GM12878 (cell line): ENCODE results near the gene MIA. TPM values are rescaled to one million over a fixed set of nuclear protein-coding genes. Genes with fewer than 3 reads are reported as not detected.

ENCODE experiments used
- ATF7 ChIP-seq: fragments of 450-650 bp; IDR thresholded peaks from 2 replicates; pipeline ENCODE4 v1.6.1; 2016; ENCODE audit warnings: low read depth, mild to moderate bottlenecking
- BHLHE40 ChIP-seq, 2 experiments: fragments of 450-650 bp in 1 of 2; IDR thresholded peaks; 2 replicates each; pipeline ENCODE4 v1.6.1; 2011 to 2017; ENCODE audit warnings: low read depth in 2 of 2, borderline replicate concordance in 1 of 2, improper control_type of control experiment in 1 of 2, low read length in 1 of 2, mild to moderate bottlenecking in 1 of 2
- CBFB ChIP-seq: IDR thresholded peaks from 2 replicates; pipeline ENCODE4 v1.6.1; 2016; ENCODE audit warnings: antibody characterized with exemption, low read depth
- CBX3 ChIP-seq: fragments of 200-600 bp; sonication (generic); IDR thresholded peaks from 2 replicates; pipeline ENCODE4 v1.6.1; 2016; ENCODE audit warnings: low read depth, borderline replicate concordance
- CREM ChIP-seq: IDR thresholded peaks from 2 replicates; pipeline ENCODE4 v1.6.1; 2014; ENCODE audit warnings: antibody characterized with exemption, low read depth
- DPF2 ChIP-seq: fragments of 450-650 bp; IDR thresholded peaks from 2 replicates; pipeline ENCODE4 v1.6.1; 2017; ENCODE audit warnings: mild to moderate bottlenecking
- EZH2 ChIP-seq: IDR thresholded peaks from 2 replicates; pipeline ENCODE4 v1.6.1; 2012; ENCODE audit warnings: low read depth, mild to moderate bottlenecking, control low read depth, inconsistent platforms, low read length, borderline replicate concordance; ENCODE audit not compliant: control insufficient read depth
- IKZF1 ChIP-seq: fragments of 450-650 bp; conservative IDR thresholded peaks from 2 replicates; pipeline ENCODE4 v1.6.1; 2017; ENCODE audit warnings: antibody characterized with exemption, mild to moderate bottlenecking
- NRF1 ChIP-seq: conservative IDR thresholded peaks from 2 replicates; pipeline ENCODE4 v1.6.1; 2011; ENCODE audit warnings: mild to moderate bottlenecking, low read depth, low read length, improper control_type of control experiment
- PML ChIP-seq: IDR thresholded peaks from 2 replicates; pipeline ENCODE4 v1.6.1; 2012; ENCODE audit warnings: low read length, inconsistent platforms
- POU2F2 ChIP-seq: IDR thresholded peaks from 3 replicates; pipeline ENCODE4 v1.6.1; 2011; ENCODE audit warnings: low read depth, mild to moderate bottlenecking, low read length, borderline replicate concordance
- RFX5 ChIP-seq: IDR thresholded peaks from 2 replicates; pipeline ENCODE4 v1.6.1; 2011; ENCODE audit warnings: low read depth, low read length, improper control_type of control experiment
- RUNX3 ChIP-seq: IDR thresholded peaks from 2 replicates; pipeline ENCODE4 v1.6.1; 2012; ENCODE audit warnings: low read length, inconsistent platforms
- SIX5 ChIP-seq: IDR thresholded peaks from 2 replicates; pipeline ENCODE4 v1.6.1; 2011; ENCODE audit warnings: mild to moderate bottlenecking, low read depth, low read length, moderate library complexity; ENCODE audit not compliant: severe bottlenecking
- SREBF1 ChIP-seq: IDR thresholded peaks from 2 replicates; pipeline ENCODE4 v1.6.1; 2012; ENCODE audit warnings: mild to moderate bottlenecking, low read length
- YY1 ChIP-seq: IDR thresholded peaks from 2 replicates; pipeline ENCODE4 v1.6.1; 2011; ENCODE audit warnings: low read depth, mild to moderate bottlenecking, low read length
- polyA plus RNA-seq, 11 experiments: library from polyadenylated mRNA; depleted of rRNA in 4 of 11; unstranded in 6 of 11; stranded (reverse) in 5 of 11; fragments of >200 nt; fragmentation: Nextera tagmentation in 4 of 11; fragmentation: Illumina TruSeq in 1 of 11; extraction: Ambion mirVana in 4 of 11; extraction: Trizol in 1 of 11; gene quantifications; 1 replicate in 1 of 11; 2 replicates in 10 of 11; pipeline versions ENCODE4 v1.2.1 to v1.2.3, GENCODE V29; 2011 to 2016; ENCODE audit warnings: inconsistent platforms in 2 of 11, missing spikeins in 2 of 11, low read depth in 1 of 11
- total RNA-seq, 4 experiments: library from RNA; depleted of rRNA in 3 of 4; stranded (reverse); fragments of >200 nt in 3 of 4; fragmentation: Illumina TruSeq in 1 of 4; extraction: Trizol in 1 of 4; gene quantifications; 2 replicates each; pipeline versions ENCODE4 v1.2.1 to v1.2.3, GENCODE V29; 2013 to 2021
- TF ChIP-seq, protein P1 (sequence below): IDR thresholded peaks from 2 replicates; pipeline ENCODE4 v1.6.1; 2012; ENCODE audit warnings: low read depth, low read length, improper control_type of control experiment
- TF ChIP-seq, protein P2 (sequence below): fragments of 450-650 bp; IDR thresholded peaks from 2 replicates; pipeline ENCODE4 v1.6.1; 2016; ENCODE audit warnings: mild to moderate bottlenecking
- TF ChIP-seq, protein P3 (sequence below): fragments of 450-650 bp; IDR thresholded peaks from 2 replicates; pipeline ENCODE4 v1.6.1; 2016; ENCODE audit warnings: mild to moderate bottlenecking, moderate library complexity, borderline replicate concordance
- TF ChIP-seq, protein P4 (sequence below): IDR thresholded peaks from 2 replicates; pipeline ENCODE4 v1.6.1; 2011; ENCODE audit warnings: mild to moderate bottlenecking, low read depth, low read length, moderate library complexity; ENCODE audit not compliant: insufficient replicate concordance
- TF ChIP-seq, protein P5 (sequence below): IDR thresholded peaks from 2 replicates; pipeline ENCODE4 v1.6.1; 2012; ENCODE audit warnings: low read depth, low read length, improper control_type of control experiment

The MIA gene
- total and polyA plus RNA-seq, 10 of the 15 experiments (the other 5 are each of a cell fraction or from before 2014, with no cell fraction given) = 0.16 to 2.7 (median 1.4) TPM; not detected in 3

DNA sequence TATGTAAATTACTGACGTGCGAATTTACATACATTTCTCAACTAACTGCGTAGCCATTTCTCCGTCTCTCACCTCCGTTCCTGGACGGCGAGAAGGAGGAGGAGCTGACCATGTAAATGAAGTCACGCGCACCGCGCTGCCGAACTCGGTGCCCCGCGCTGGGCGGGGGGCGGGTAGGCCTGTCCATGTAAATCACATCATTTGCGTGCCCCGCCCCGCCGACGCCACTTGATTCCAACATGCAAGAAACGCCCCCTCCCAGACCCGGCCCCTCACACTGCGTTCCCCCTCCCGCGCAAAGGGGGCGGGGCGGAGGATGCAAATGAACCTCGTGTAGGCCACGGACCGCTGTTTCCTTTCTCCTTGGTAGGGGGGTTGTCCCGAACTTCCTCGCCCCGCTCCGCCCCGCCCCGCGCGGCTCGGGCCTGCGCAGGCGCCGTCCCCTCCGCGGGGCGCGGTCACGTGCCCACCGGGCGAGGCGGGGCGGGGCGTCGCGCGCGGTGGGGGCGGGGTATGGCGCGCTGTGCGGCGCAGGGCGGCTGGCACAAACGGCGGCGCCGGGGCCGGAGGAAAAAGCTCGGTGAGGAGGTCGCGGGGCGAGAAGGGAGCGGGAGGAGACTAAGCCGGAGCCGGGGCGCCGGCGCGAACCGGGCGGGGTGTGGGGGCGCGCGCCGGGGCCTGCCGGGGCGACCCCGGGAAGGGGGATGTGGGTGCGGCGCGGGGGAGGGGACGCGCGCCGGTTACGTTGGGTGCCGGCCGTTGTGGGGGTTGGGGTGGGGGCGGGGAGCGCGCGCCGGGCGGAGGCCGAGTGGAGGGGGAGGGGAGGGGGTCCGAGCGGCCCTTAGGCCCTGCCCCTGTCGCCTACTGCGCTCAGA is 23.6 kb downstream of the MIA start, which contains the start of gene EGLN2 (continued):
- TF ChIP-seq, protein P1, sequence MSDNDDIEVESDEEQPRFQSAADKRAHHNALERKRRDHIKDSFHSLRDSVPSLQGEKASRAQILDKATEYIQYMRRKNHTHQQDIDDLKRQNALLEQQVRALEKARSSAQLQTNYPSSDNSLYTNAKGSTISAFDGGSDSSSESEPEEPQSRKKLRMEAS = peak; percentile 80; the same call in 1 of the 2 replicates
- peak; percentile 61 for TF ChIP-seq NRF1
- TF ChIP-seq, protein P2, sequence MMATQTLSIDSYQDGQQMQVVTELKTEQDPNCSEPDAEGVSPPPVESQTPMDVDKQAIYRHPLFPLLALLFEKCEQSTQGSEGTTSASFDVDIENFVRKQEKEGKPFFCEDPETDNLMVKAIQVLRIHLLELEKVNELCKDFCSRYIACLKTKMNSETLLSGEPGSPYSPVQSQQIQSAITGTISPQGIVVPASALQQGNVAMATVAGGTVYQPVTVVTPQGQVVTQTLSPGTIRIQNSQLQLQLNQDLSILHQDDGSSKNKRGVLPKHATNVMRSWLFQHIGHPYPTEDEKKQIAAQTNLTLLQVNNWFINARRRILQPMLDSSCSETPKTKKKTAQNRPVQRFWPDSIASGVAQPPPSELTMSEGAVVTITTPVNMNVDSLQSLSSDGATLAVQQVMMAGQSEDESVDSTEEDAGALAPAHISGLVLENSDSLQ = peak; percentile 80
- TF ChIP-seq, protein P3, sequence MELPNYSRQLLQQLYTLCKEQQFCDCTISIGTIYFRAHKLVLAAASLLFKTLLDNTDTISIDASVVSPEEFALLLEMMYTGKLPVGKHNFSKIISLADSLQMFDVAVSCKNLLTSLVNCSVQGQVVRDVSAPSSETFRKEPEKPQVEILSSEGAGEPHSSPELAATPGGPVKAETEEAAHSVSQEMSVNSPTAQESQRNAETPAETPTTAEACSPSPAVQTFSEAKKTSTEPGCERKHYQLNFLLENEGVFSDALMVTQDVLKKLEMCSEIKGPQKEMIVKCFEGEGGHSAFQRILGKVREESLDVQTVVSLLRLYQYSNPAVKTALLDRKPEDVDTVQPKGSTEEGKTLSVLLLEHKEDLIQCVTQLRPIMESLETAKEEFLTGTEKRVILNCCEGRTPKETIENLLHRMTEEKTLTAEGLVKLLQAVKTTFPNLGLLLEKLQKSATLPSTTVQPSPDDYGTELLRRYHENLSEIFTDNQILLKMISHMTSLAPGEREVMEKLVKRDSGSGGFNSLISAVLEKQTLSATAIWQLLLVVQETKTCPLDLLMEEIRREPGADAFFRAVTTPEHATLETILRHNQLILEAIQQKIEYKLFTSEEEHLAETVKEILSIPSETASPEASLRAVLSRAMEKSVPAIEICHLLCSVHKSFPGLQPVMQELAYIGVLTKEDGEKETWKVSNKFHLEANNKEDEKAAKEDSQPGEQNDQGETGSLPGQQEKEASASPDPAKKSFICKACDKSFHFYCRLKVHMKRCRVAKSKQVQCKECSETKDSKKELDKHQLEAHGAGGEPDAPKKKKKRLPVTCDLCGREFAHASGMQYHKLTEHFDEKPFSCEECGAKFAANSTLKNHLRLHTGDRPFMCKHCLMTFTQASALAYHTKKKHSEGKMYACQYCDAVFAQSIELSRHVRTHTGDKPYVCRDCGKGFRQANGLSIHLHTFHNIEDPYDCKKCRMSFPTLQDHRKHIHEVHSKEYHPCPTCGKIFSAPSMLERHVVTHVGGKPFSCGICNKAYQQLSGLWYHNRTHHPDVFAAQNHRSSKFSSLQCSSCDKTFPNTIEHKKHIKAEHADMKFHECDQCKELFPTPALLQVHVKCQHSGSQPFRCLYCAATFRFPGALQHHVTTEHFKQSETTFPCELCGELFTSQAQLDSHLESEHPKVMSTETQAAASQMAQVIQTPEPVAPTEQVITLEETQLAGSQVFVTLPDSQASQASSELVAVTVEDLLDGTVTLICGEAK = no peak
- no peak for TF ChIP-seq DPF2
- TF ChIP-seq YY1 = peak; percentile 75
- TF ChIP-seq PML = peak; percentile 51
- TF ChIP-seq SIX5 = no peak
- 0 out of 2 replicates have a peak, but pooled peaks have one; percentile 34 for TF ChIP-seq RFX5
- 0 out of 2 replicates have a peak, but pooled peaks have one; percentile 37 for TF ChIP-seq RUNX3
- TF ChIP-seq BHLHE40 (IDR thresholded peaks at IDR 0.05; ENCODE audit: borderline replicate concordance in 1 of 2, low read depth in 2 of 2, low read length in 1 of 2) = peak; percentile 90 to 99
- TF ChIP-seq, protein P4, sequence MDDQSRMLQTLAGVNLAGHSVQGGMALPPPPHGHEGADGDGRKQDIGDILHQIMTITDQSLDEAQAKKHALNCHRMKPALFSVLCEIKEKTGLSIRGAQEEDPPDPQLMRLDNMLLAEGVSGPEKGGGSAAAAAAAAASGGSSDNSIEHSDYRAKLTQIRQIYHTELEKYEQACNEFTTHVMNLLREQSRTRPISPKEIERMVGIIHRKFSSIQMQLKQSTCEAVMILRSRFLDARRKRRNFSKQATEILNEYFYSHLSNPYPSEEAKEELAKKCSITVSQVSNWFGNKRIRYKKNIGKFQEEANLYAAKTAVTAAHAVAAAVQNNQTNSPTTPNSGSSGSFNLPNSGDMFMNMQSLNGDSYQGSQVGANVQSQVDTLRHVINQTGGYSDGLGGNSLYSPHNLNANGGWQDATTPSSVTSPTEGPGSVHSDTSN = peak; percentile 7
- 0 out of 2 replicates have a peak, but pooled peaks have one; percentile 8 for TF ChIP-seq IKZF1
- TF ChIP-seq, protein P5, sequence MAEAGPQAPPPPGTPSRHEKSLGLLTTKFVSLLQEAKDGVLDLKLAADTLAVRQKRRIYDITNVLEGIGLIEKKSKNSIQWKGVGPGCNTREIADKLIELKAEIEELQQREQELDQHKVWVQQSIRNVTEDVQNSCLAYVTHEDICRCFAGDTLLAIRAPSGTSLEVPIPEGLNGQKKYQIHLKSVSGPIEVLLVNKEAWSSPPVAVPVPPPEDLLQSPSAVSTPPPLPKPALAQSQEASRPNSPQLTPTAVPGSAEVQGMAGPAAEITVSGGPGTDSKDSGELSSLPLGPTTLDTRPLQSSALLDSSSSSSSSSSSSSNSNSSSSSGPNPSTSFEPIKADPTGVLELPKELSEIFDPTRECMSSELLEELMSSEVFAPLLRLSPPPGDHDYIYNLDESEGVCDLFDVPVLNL = 0 out of 2 replicates have a peak, but pooled peaks have one; percentile 24
- TF ChIP-seq CBX3 = no peak
- peak; percentile 31; the same call in 1 of the 2 replicates for TF ChIP-seq ATF7
- no peak for TF ChIP-seq CBFB
- no peak for TF ChIP-seq EZH2
- TF ChIP-seq POU2F2 = peak; percentile 91; the same call in 2 of the 3 replicates
- no peak for TF ChIP-seq SREBF1
- TF ChIP-seq CREM = peak; percentile 61
